IMR-90 (cell line): Measurements from ENCODE around the gene CAMK2B.
"Not testable (repeated sequence)": the region's sequence is repeated elsewhere in the genome, so short reads cannot be mapped to it uniquely, and the experiment has no call there.

Experiments used
- BHLHE40 ChIP-seq: fragments of 150-350 bp; IDR thresholded peaks from 2 replicates; pipeline ENCODE4 v1.6.1; 2016; ENCODE audit warnings: mild to moderate bottlenecking, low read depth, low read length
- CEBPB ChIP-seq: IDR thresholded peaks from 2 replicates; pipeline ENCODE4 v1.6.1; 2012; ENCODE audit warnings: low read depth, low read length, improper control_type of control experiment
- CHD1 ChIP-seq: IDR thresholded peaks from 2 replicates; pipeline ENCODE4 v1.6.1; 2012; ENCODE audit warnings: low read depth, low read length, improper control_type of control experiment
- FOS ChIP-seq: fragments of 150-350 bp; IDR thresholded peaks from 2 replicates; pipeline ENCODE4 v1.6.1; 2016; ENCODE audit warnings: low read depth, low read length
- MAFK ChIP-seq: IDR thresholded peaks from 2 replicates; pipeline ENCODE4 v1.6.1; 2012; ENCODE audit warnings: low read depth, low read length, improper control_type of control experiment
- MAZ ChIP-seq: IDR thresholded peaks from 2 replicates; pipeline ENCODE4 v1.6.1; 2012; ENCODE audit warnings: low read depth, mild to moderate bottlenecking, low read length, improper control_type of control experiment, moderate library complexity, borderline replicate concordance
- MXI1 ChIP-seq: IDR thresholded peaks from 2 replicates; pipeline ENCODE4 v1.6.1; 2012; ENCODE audit warnings: low read depth, mild to moderate bottlenecking, low read length, moderate library complexity, borderline replicate concordance
- POLR2A ChIP-seq: IDR thresholded peaks from 2 replicates; pipeline ENCODE4 v1.6.1; 2012; ENCODE audit warnings: mild to moderate bottlenecking, low read depth, low read length
- RAD21 ChIP-seq: IDR thresholded peaks from 2 replicates; pipeline ENCODE4 v1.6.1; 2012; ENCODE audit warnings: low read length, improper control_type of control experiment
- RFX5 ChIP-seq: IDR thresholded peaks from 2 replicates; pipeline ENCODE4 v1.8.0; 2012; ENCODE audit warnings: low read depth, mild to moderate bottlenecking, low read length, moderate library complexity
- SMC3 ChIP-seq: fragments of 150-350 bp; IDR thresholded peaks from 2 replicates; pipeline ENCODE4 v1.6.1; 2016; ENCODE audit warnings: low read depth, mild to moderate bottlenecking, antibody characterized with exemption, low read length, moderate library complexity
- TF ChIP-seq, protein P1 (sequence below): conservative IDR thresholded peaks from 2 replicates; pipeline ENCODE4 v1.5.1; 2012; ENCODE audit warnings: mild to moderate bottlenecking, low read depth, low read length, improper control_type of control experiment
- TF ChIP-seq, protein P2 (sequence below): fragments of 150-350 bp; IDR thresholded peaks from 2 replicates; pipeline ENCODE4 v1.6.1; 2017; ENCODE audit warnings: mild to moderate bottlenecking, antibody characterized with exemption, low read length, low read depth
- TF ChIP-seq, protein P3 (sequence below): fragments of 150-350 bp; IDR thresholded peaks from 2 replicates; pipeline ENCODE4 v1.6.1; 2016; ENCODE audit warnings: low read depth, mild to moderate bottlenecking, low read length, moderate library complexity, borderline replicate concordance

DNA sequence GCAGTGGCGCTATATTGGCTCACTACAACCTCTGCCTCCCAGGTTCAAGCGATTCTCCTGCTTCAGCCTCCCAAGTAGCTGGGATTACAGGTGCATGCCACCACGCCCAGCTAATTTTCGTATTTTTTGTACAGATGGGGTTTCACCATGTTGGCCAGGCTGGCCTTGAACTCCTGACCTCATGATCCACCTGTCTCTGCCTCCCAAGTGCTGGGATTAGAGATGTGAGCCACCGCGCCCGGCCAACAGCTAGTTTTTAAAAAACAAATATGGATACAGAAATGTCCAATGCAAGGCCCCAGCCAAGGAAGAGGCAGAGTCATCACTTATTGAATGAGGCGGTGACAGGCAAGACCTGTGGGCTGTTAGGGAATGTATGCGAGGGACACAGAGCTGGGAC lies 153.5 kb downstream of the CAMK2B start:
- TF ChIP-seq, protein P1, sequence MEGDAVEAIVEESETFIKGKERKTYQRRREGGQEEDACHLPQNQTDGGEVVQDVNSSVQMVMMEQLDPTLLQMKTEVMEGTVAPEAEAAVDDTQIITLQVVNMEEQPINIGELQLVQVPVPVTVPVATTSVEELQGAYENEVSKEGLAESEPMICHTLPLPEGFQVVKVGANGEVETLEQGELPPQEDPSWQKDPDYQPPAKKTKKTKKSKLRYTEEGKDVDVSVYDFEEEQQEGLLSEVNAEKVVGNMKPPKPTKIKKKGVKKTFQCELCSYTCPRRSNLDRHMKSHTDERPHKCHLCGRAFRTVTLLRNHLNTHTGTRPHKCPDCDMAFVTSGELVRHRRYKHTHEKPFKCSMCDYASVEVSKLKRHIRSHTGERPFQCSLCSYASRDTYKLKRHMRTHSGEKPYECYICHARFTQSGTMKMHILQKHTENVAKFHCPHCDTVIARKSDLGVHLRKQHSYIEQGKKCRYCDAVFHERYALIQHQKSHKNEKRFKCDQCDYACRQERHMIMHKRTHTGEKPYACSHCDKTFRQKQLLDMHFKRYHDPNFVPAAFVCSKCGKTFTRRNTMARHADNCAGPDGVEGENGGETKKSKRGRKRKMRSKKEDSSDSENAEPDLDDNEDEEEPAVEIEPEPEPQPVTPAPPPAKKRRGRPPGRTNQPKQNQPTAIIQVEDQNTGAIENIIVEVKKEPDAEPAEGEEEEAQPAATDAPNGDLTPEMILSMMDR, result not testable (repeated sequence)
- TF ChIP-seq FOS, CHD1, POLR2A, MAZ, SMC3, RFX5, BHLHE40, CEBPB, MAFK, RAD21, MXI1: not testable (repeated sequence)
- TF ChIP-seq, protein P2, sequence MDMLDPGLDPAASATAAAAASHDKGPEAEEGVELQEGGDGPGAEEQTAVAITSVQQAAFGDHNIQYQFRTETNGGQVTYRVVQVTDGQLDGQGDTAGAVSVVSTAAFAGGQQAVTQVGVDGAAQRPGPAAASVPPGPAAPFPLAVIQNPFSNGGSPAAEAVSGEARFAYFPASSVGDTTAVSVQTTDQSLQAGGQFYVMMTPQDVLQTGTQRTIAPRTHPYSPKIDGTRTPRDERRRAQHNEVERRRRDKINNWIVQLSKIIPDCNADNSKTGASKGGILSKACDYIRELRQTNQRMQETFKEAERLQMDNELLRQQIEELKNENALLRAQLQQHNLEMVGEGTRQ, result not testable (repeated sequence)
- TF ChIP-seq, protein P3, sequence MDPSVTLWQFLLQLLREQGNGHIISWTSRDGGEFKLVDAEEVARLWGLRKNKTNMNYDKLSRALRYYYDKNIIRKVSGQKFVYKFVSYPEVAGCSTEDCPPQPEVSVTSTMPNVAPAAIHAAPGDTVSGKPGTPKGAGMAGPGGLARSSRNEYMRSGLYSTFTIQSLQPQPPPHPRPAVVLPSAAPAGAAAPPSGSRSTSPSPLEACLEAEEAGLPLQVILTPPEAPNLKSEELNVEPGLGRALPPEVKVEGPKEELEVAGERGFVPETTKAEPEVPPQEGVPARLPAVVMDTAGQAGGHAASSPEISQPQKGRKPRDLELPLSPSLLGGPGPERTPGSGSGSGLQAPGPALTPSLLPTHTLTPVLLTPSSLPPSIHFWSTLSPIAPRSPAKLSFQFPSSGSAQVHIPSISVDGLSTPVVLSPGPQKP, result not testable (repeated sequence)
